ENCODE measurements around the gene TRAFD1. TPM values are rescaled to one million over a fixed set of nuclear protein-coding genes. Genes with fewer than 3 reads are reported as not detected.
A peak's percentile ranks its signal among the peaks of the same experiment; 100 is the strongest.

TRAFD1 gene
- total and polyA plus RNA-seq, 2 experiments from 2014 or later = 17.4 to 30.4 TPM

- H3K27ac ChIP-seq (ENCODE audit: low read depth) = peak overlapping the region; percentile 36; the same call in 1 of the 2 replicates
- no peak overlapping the region for H3K27ac Mint-ChIP-seq
Observed at GRCh38 chr12:112087851-112088250, 37.5 kb upstream of the TRAFD1 start.

More at GRCh38 chr12:112087851-112088250, 37.5 kb upstream of the TRAFD1 start:
- no peak for ATAC-seq
- Histone ChIP-seq H3K36me3 (ENCODE audit: insufficient read depth) (peaks cover 44% of the 10 kb centered on the region), H4K20me1 (replicated peaks; ENCODE audit: insufficient read depth) (peaks cover 28% of the 10 kb centered on the region), H3K9me2 (ENCODE audit: insufficient read depth) (no peaks in the 10 kb centered on the region), H3K4me1 (ENCODE audit: insufficient read depth) (peaks cover 5% of the 10 kb centered on the region; the same call in 1 of the 2 replicates), H3K4me3 (no peak overlapping the region), H3K4me2 (no peak overlapping the region), H3K79me2 (replicated peaks; ENCODE audit: insufficient read depth) (peaks cover 80% of the 10 kb centered on the region), H2AFZ (no peak overlapping the region), H3K27me3 (ENCODE audit: insufficient read depth) (no peaks in the 10 kb centered on the region), H3F3A (replicated peaks; ENCODE audit: low read depth) (0 out of 2 replicates have a peak, but pooled peaks cover 4% of the 10 kb centered on the region)
- TF ChIP-seq STAT1 (IDR thresholded peaks at IDR 0.05; ENCODE audit: unreplicated experiment) (no peak), CREB1 (CRISPR knock-in tag; IDR thresholded peaks at IDR 0.05; ENCODE audit: low read depth) (no peak), ETS1 (IDR thresholded peaks at IDR 0.05) (no peak), REST (IDR thresholded peaks at IDR 0.05; ENCODE audit: unreplicated experiment) (no peak), ZNF114 (CRISPR knock-in tag; IDR thresholded peaks at IDR 0.05) (no peak), CTCF (conservative IDR thresholded peaks at IDR 0.05; ENCODE audit: low read depth in 2 of 2) (no peak), EZH2 (IDR thresholded peaks at IDR 0.05; ENCODE audit: low read depth, unreplicated experiment) (no peak), ZNF331 (CRISPR knock-in tag; IDR thresholded peaks at IDR 0.05; ENCODE audit: low read depth) (no peak), ZNF462 (CRISPR knock-in tag; IDR thresholded peaks at IDR 0.05) (no peak), POLR2AphosphoS5 (IDR thresholded peaks at IDR 0.05; ENCODE audit: low read depth) (no peak), EZH2phosphoT487 (IDR thresholded peaks at IDR 0.05; ENCODE audit: unreplicated experiment) (no peak), NANOG (IDR thresholded peaks at IDR 0.05; ENCODE audit: borderline replicate concordance) (no peak), JUNB (IDR thresholded peaks at IDR 0.05; ENCODE audit: unreplicated experiment) (no peak)
- H3K36me3 Mint-ChIP-seq (ENCODE audit: low read depth) = peaks cover 73% of the 10 kb centered on the region
- peaks cover 13% of the 10 kb centered on the region; the same call in 2 of the 3 replicates for H3K4me1 Mint-ChIP-seq
- no peak overlapping the region for H3K4me3 Mint-ChIP-seq
- peaks cover 3% of the 10 kb centered on the region for H3K27me3 Mint-ChIP-seq (ENCODE audit: insufficient read depth, low read depth, poor library complexity)
- no peaks in the 10 kb centered on the region for H3K9me3 Mint-ChIP-seq
- DNase-seq (ENCODE audit: low spot score) = no peak
